Measurements from ENCODE around the gene ARFGAP2.

- TF ChIP-seq CTCF (IDR thresholded peaks at IDR 0.05) = no peak
- no peak for TF ChIP-seq POLR2A (IDR thresholded peaks at IDR 0.05)
Measured at GRCh38 chr11:47131136-47131535, 45.5 kb downstream of the ARFGAP2 start.

Data from breast epithelium (tissue), 3 donors.